HFF-Myc (cell line): ENCODE measurements around the gene EPG5.

Experiments used
- DNase-seq: peaks from one replicate; pipeline ENCODE4 v3.0.0-alpha.2; 2011; ENCODE audit warnings: low read depth; ENCODE audit errors: extremely low read depth
- H3K4me3 ChIP-seq: replicated peaks from 2 replicates; pipeline ENCODE4 v1.5.1; 2011; ENCODE audit warnings: low read depth, mild to moderate bottlenecking, control low read depth, low read length
- TF ChIP-seq, protein P1 (sequence below): IDR thresholded peaks from 2 replicates; pipeline ENCODE4 v1.5.1; 2012; ENCODE audit warnings: mild to moderate bottlenecking, low read depth, low read length, control low read depth; ENCODE audit errors: missing control alignments

EPG5 gene

DNA sequence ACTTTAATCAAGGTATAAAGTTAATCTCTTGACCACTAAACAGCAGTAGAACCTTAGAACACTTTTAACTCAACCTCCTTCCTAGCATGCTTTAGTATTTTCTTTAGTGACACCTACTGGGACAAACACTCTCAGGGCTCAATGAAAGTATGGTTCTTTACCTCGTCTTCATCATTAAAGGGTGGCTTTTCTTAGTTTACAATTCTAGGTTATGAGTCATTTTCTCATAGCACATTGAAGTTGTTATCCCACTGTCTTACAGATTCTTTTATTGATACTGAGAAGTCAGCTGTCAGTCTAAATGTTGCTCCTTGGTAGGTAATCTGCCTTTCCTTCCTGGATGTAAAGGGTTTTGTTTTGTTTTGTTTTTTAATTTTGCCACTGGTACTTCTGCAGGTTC, 103.7 kb downstream of the EPG5 start:
- TF ChIP-seq, protein P1, sequence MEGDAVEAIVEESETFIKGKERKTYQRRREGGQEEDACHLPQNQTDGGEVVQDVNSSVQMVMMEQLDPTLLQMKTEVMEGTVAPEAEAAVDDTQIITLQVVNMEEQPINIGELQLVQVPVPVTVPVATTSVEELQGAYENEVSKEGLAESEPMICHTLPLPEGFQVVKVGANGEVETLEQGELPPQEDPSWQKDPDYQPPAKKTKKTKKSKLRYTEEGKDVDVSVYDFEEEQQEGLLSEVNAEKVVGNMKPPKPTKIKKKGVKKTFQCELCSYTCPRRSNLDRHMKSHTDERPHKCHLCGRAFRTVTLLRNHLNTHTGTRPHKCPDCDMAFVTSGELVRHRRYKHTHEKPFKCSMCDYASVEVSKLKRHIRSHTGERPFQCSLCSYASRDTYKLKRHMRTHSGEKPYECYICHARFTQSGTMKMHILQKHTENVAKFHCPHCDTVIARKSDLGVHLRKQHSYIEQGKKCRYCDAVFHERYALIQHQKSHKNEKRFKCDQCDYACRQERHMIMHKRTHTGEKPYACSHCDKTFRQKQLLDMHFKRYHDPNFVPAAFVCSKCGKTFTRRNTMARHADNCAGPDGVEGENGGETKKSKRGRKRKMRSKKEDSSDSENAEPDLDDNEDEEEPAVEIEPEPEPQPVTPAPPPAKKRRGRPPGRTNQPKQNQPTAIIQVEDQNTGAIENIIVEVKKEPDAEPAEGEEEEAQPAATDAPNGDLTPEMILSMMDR: no peak
- H3K4me3 ChIP-seq: no peak overlapping the region
- no peak for DNase-seq

DNA sequence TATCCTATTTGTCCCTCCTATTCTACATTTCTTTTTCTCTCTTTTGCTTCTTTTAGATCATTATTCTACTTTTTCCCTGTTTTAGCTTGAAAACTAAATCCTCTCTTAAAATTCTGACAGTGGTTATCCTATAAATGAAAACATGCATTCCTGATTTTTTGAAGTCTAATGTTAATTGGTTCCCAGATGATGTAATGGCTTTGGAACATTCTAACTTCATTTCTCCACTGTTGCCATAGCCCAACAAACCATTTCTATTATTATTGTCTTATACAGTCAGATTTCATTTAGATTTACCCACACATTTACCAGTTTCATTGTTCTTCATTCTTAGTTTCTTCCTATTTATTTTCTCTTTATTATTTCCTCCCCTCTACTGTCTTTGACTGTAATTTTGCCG, 105.2 kb downstream of the EPG5 start:
- no peak overlapping the region for H3K4me3 ChIP-seq
- DNase-seq: no peak
- TF ChIP-seq, protein P1: no peak

DNA sequence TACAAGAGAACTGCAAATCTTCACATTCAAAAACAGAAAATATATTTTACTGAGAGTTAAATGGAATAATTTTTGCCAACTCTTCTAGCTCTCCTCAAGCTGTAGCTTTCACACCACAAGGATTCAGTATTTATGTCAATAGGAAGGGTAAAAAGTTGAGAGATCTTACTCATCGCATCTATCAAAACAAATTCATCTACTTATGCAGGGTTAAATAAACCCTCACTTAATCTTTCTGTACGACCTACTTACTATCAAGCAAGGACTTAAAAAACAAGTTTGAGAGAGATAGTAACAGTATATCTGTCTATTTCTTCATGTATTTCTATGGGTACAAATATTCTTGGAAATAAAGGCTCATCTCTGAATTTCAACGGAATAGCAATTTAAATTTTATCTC, 106.2 kb downstream of the EPG5 start:
- TF ChIP-seq, protein P1: no peak

GRCh38 chr18:45860492-45860891, 106.6 kb downstream of the EPG5 start:
- TF ChIP-seq, protein P1: no peak
- DNase-seq: no peak
- H3K4me3 ChIP-seq: no peak overlapping the region

More for the DNA sequence above, 106.2 kb downstream of the EPG5 start:
- no peak overlapping the region for H3K4me3 ChIP-seq
- DNase-seq: no peak

GRCh38 chr18:45859334-45859733, 107.8 kb downstream of the EPG5 start:
- no peak overlapping the region for H3K4me3 ChIP-seq
- no peak for DNase-seq
- TF ChIP-seq, protein P1: no peak

DNA sequence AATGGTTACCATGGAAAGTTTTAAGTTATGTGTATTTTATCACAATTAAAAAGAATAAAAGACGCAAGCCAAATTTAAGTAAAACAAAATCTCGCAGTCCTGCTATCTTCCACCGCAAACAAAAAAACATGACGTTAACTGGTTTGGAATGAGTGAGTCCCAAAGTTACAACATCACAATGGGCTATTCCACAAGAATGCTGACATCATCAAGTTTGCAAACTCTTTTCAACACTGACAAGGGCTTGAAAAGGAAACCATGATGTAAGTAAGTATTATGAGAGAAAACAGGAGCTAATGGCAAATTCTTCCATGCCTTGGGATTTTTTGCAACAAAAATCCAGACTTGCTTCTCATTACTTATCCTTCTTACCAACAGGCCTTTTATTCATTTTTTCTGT, 110.6 kb downstream of the EPG5 start:
- TF ChIP-seq, protein P1: no peak
- DNase-seq: no peak
- H3K4me3 ChIP-seq: no peak overlapping the region

DNA sequence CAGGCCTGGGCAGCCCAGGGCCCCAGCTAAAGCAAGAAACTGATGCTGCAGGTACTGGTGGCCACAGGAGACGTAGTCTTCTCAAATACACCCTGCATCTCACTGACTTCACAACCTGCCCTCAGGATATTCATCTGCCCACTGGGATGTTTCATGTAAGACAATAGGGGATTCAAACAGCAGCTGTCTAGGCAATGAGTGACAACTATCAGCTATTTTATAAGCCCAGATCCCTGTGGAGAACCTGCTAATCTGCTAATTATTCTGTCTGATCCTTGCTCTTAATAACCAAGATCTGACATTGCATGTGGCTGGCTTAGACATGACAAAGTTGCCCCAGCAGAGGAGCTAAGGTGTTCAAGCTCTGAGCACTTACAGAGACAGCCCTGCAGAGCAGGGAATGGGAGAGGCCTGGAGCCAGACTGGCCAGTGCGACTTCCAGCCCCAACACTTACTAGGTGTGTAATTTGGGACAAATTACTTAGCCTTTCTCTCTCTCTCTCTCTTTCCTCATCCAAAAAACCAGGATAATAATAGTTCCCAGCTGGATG, 113.0 kb downstream of the EPG5 start:
- DNase-seq: no peak
- TF ChIP-seq, protein P1: no peak
- H3K4me3 ChIP-seq: no peak overlapping the region
